IMR-90 (cell line): ENCODE measurements around the gene LPAR2. TPM values are rescaled to one million over a fixed set of nuclear protein-coding genes. Genes with fewer than 3 reads are reported as not detected.

Source experiments
- ATAC-seq: fragments of 200-7000 bp; cut with Tn5 transposase; 2 replicates; pipeline ENCODE4 v1.9.1; 2020; ENCODE audit warnings: low read depth, mild to moderate bottlenecking, moderate library complexity
- BruUV-seq: library from RNA; stranded (reverse); fragments of 400-500 nt; replicated peaks from 2 replicates; lab custom pipeline; 2021; lab: Mats Ljungman, UMichigan
- CTCF ChIA-PET: fragments of 300-600 bp; formaldehyde crosslinking; extraction: SDS; loops from one replicate; lab custom pipeline; 2021; ENCODE audit warnings: antibody characterized with exemption; lab: Yijun Ruan, JAX
- POLR2A ChIA-PET: fragments of 300-600 bp; sonication (Branson Sonifier 250); formaldehyde crosslinking; loops from one replicate; lab custom pipeline; 2022; ENCODE audit warnings: antibody characterized with exemption; ENCODE audit not compliant: unreplicated experiment; lab: Charles Lee
- DNase-seq: peaks from one replicate; pipeline ENCODE4 v3.0.0; 2013
- H2AFZ ChIP-seq: replicated peaks from 2 replicates; pipeline ENCODE3; 2013; ENCODE audit warnings: low read length, mild to moderate bottlenecking; ENCODE audit not compliant: poor library complexity
- H2AK5ac ChIP-seq: 2 replicates; pipeline ENCODE4 v1.6.1; 2013; ENCODE audit warnings: low read depth, low read length, inconsistent platforms
- H2AK9ac ChIP-seq: replicated peaks from 2 replicates; pipeline ENCODE3; 2013; ENCODE audit warnings: mild to moderate bottlenecking, low read depth, low read length, moderate library complexity; ENCODE audit not compliant: poor library complexity
- H2BK120ac ChIP-seq: 2 replicates; pipeline ENCODE4 v1.6.1; 2013; ENCODE audit warnings: low read depth, low read length, inconsistent platforms
- H2BK15ac ChIP-seq: 3 replicates; pipeline ENCODE4 v1.6.1; 2013; ENCODE audit warnings: low read depth, low read length, inconsistent platforms
- H2BK20ac ChIP-seq: 2 replicates; pipeline ENCODE4 v1.6.1; 2013; ENCODE audit warnings: low read depth, mild to moderate bottlenecking, inconsistent platforms, low read length, moderate library complexity
- H2BK5ac ChIP-seq: 2 replicates; pipeline ENCODE4 v1.6.1; 2013; ENCODE audit warnings: mild to moderate bottlenecking, low read depth, low read length, inconsistent platforms; ENCODE audit not compliant: poor library complexity, severe bottlenecking
- H3K14ac ChIP-seq: replicated peaks from 2 replicates; pipeline ENCODE4 v1.6.1; 2013; ENCODE audit warnings: low read depth, low read length, inconsistent platforms
- H3K18ac ChIP-seq: 2 replicates; pipeline ENCODE4 v1.6.1; 2013; ENCODE audit warnings: low read depth, low read length, control low read depth
- H3K23ac ChIP-seq: 2 replicates; pipeline ENCODE4 v1.6.1; 2013; ENCODE audit warnings: low read depth, low read length, inconsistent platforms
- H3K27ac ChIP-seq: 2 replicates; pipeline ENCODE4 v1.5.1; 2013; ENCODE audit warnings: mild to moderate bottlenecking, control low read depth, low read length; ENCODE audit not compliant: insufficient read depth
- H3K27me3 ChIP-seq: 2 replicates; pipeline ENCODE4 v1.6.1; 2013; ENCODE audit warnings: low read length; ENCODE audit not compliant: control insufficient read depth, insufficient read depth
- H3K36me3 ChIP-seq: 2 replicates; pipeline ENCODE4 v1.6.1; 2013; ENCODE audit warnings: low read length, mixed read lengths; ENCODE audit not compliant: control insufficient read depth, insufficient read depth
- H3K4ac ChIP-seq: 2 replicates; pipeline ENCODE4 v1.6.1; 2013; ENCODE audit warnings: low read depth, low read length, inconsistent platforms
- H3K4me1 ChIP-seq: 2 replicates; pipeline ENCODE4 v1.6.1; 2013; ENCODE audit warnings: low read length, mixed read lengths; ENCODE audit not compliant: control insufficient read depth, insufficient read depth
- H3K4me2 ChIP-seq: 2 replicates; pipeline ENCODE4 v1.6.1; 2013; ENCODE audit warnings: low read depth, mild to moderate bottlenecking, control low read depth, low read length, moderate library complexity
- H3K4me3 ChIP-seq: 2 replicates; pipeline ENCODE4 v1.5.1; 2013; ENCODE audit warnings: low read depth, mild to moderate bottlenecking, control low read depth, low read length, moderate library complexity; ENCODE audit not compliant: insufficient read depth
- H3K56ac ChIP-seq: 2 replicates; pipeline ENCODE4 v1.6.1; 2013; ENCODE audit warnings: low read length, inconsistent platforms; ENCODE audit not compliant: insufficient read depth; ENCODE audit errors: extremely low read depth
- H3K79me1 ChIP-seq, 2 experiments: 2 replicates each; pipeline ENCODE4 v1.6.1; 2013; ENCODE audit warnings: low read length in 2 of 2, inconsistent platforms in 1 of 2, low read depth in 1 of 2
- H3K9ac ChIP-seq: 2 replicates; pipeline ENCODE4 v1.6.1; 2013; ENCODE audit warnings: low read depth, low read length, control low read depth
- H3K9me1 ChIP-seq: 2 replicates; pipeline ENCODE4 v1.6.1; 2013; ENCODE audit warnings: low read length, inconsistent platforms; ENCODE audit not compliant: insufficient read depth
- H3K9me3 ChIP-seq: 2 replicates; pipeline ENCODE4 v1.6.1; 2013; ENCODE audit warnings: low read length; ENCODE audit not compliant: control insufficient read depth, insufficient read depth
- H4K20me1 ChIP-seq: 2 replicates; pipeline ENCODE4 v1.6.1; 2013; ENCODE audit warnings: low read length, inconsistent platforms; ENCODE audit not compliant: insufficient read depth
- H4K5ac ChIP-seq: 2 replicates; pipeline ENCODE4 v1.6.1; 2013; ENCODE audit warnings: mild to moderate bottlenecking, low read depth, low read length, control low read depth
- H4K8ac ChIP-seq, 2 experiments: 2 replicates each; pipeline ENCODE4 v1.6.1; 2013; ENCODE audit warnings: low read depth in 2 of 2, low read length in 2 of 2, control low read depth in 1 of 2, inconsistent platforms in 1 of 2
- H4K91ac ChIP-seq: 2 replicates; pipeline ENCODE4 v1.6.1; 2013; ENCODE audit warnings: low read depth, low read length, inconsistent platforms; ENCODE audit not compliant: insufficient read depth
- BHLHE40 ChIP-seq: fragments of 150-350 bp; IDR thresholded peaks from 2 replicates; pipeline ENCODE4 v1.6.1; 2016; ENCODE audit warnings: mild to moderate bottlenecking, low read depth, low read length
- FOS ChIP-seq: fragments of 150-350 bp; IDR thresholded peaks from 2 replicates; pipeline ENCODE4 v1.6.1; 2016; ENCODE audit warnings: low read depth, low read length
- MAZ ChIP-seq: IDR thresholded peaks from 2 replicates; pipeline ENCODE4 v1.6.1; 2012; ENCODE audit warnings: low read depth, mild to moderate bottlenecking, low read length, improper control_type of control experiment, moderate library complexity, borderline replicate concordance
- POLR2A ChIP-seq: IDR thresholded peaks from 2 replicates; pipeline ENCODE4 v1.6.1; 2012; ENCODE audit warnings: mild to moderate bottlenecking, low read depth, low read length
- RFX5 ChIP-seq: IDR thresholded peaks from 2 replicates; pipeline ENCODE4 v1.8.0; 2012; ENCODE audit warnings: low read depth, mild to moderate bottlenecking, low read length, moderate library complexity
- WGBS, 2 experiments: methylation state at CpG; one replicate each; pipeline versions ENCODE4 v1.1.5 to v1.1.7; 2013; ENCODE audit warnings: missing lambda C conversion rate in 2 of 2; ENCODE audit not compliant: insufficient read length in 1 of 2; ENCODE audit errors: extremely low coverage in 2 of 2; 5-methylcytosine and 5-hydroxymethylcytosine counted together
- dilution Hi-C: fragments of 300-500 bp; cut with HindIII; formaldehyde crosslinking; loops from one replicate; pipeline ENCODE4 v1.14.3; 2018; ENCODE audit warnings: low sequenced_read_pairs; ENCODE audit not compliant: unreplicated experiment
- in situ Hi-C: fragments of 300-500 bp; cut with MboI; formaldehyde crosslinking; loops from 3 replicates; pipeline ENCODE4 v1.14.3; 2019; ENCODE audit warnings: low sequenced_read_pairs, inconsistent platforms, mixed read lengths
- intact Hi-C: fragments of 100-400 bp; cut with micrococcal nuclease; formaldehyde crosslinking; loops from 2 replicates; pipeline ENCODE4 v1.10.0; 2022
- polyA plus RNA-seq, 3 experiments: library from polyadenylated mRNA; depleted of rRNA; stranded (reverse); fragments of >200 nt; gene quantifications; 2 replicates each; pipeline ENCODE4 v1.2.3, GENCODE V29; 2012; ENCODE audit warnings: low replicate concordance in 1 of 3
- total RNA-seq: library from RNA; depleted of rRNA; stranded (reverse); fragments of >200 nt; gene quantifications from 2 replicates; pipeline ENCODE4 v1.2.3, GENCODE V29; 2012

Gene LPAR2
- total and polyA plus RNA-seq, 2 of the 4 experiments (the other 2 are of a cell fraction) = under 0.01 to 5.4 TPM

DNA sequence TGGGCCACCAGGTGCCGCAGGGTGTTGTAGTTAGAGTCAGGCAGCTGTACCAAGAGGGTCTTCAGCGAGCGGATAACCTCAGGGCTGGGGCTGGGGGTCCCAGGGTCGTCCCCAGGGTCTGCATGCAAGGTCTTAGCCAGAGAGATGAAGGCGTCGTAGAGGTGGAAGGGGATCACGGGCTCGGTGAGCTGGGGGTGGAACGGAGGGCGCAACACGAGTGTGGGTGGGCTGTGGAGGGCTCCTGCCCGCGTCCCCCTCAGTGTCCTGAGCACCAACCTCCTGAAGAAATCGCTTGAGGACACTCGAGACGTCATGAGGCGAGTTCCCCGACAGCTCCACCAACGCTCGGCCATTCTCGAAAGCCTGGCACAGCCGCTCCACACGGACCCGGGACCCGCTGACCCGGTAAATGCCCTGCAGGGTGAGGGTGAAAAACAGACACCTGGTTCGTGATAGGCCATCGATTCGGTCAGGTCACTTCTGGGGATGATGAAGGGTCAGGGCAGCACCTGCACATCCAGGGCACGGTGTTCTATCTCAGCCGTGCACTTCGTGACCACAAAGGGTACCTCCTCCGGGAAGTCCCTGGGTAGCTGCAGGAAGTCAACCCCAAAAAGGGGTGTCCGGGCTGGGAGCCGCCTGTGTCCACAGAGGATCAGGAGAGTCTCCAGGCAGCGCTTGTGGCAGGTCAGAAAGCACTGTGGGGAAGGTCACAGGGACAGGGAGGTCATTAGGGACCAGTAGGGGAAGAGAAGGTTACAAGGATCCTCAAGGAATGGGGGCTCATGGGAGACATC lies 6.7 kb upstream of the LPAR2 start:
- 96% methylated on average over 20 of the region's 36 CpGs; no CpG with 5 or more reads in 1 of the 2 experiments for WGBS, 2 experiments
- Histone ChIP-seq H3K9ac (no peak overlapping the region), H3K27ac (no peak overlapping the region), H4K91ac (no peak overlapping the region), H3K18ac (no peak overlapping the region), H3K56ac (no peak overlapping the region), H2BK15ac (no peak overlapping the region), H2BK20ac (no peak overlapping the region), H2AK5ac (no peak overlapping the region), H3K27me3 (no peaks in the 10 kb centered on the region), H2AFZ (peak overlapping the region; percentile 32), H3K4me3 (no peak overlapping the region), H4K5ac (no peak overlapping the region), H4K20me1 (no peaks in the 10 kb centered on the region), H3K36me3 (peaks cover 51% of the 10 kb centered on the region), H3K14ac (no peak overlapping the region), H4K8ac (no peak overlapping the region), H3K4me1 (no peaks in the 10 kb centered on the region), H3K9me1 (no peaks in the 10 kb centered on the region; the same call in 1 of the 2 replicates), H3K79me1 (no peaks in the 10 kb centered on the region), H3K23ac (no peak overlapping the region), H3K4me2 (no peak overlapping the region), H2AK9ac (peak overlapping the region; percentile 78), H3K9me3 (no peaks in the 10 kb centered on the region), H2BK120ac (no peak overlapping the region), H3K4ac (no peak overlapping the region), H2BK5ac (no peak overlapping the region)
- in situ Hi-C loops = loop anchor here (25.0 kb wide), 1 partner anchor 247 kb away; no protein-coding TSS in a partner anchor
- TSS peak; percentile 45 for BruUV-seq
- DNase-seq = no peak
- ATAC-seq = no peak
- no peak for TF ChIP-seq BHLHE40
- no peak for TF ChIP-seq FOS
- no peak for TF ChIP-seq MAZ
- TF ChIP-seq RFX5 = no peak
- no peak for TF ChIP-seq POLR2A
- CTCF ChIA-PET = no interaction called here
- intact Hi-C loops = no loop called here
- POLR2A ChIA-PET = no interaction called here
- dilution Hi-C loops = no loop called here
